Measurements from ENCODE around the gene SCML1. TPM values are rescaled to one million over a fixed set of nuclear protein-coding genes. Genes with fewer than 3 reads are reported as not detected.

The SCML1 gene
- total and polyA plus RNA-seq, 2 of the 4 experiments (the other 2 are of a cell fraction), result 4.1 to 12.2 TPM

- no peak overlapping the region for H3K4ac ChIP-seq (ENCODE audit: low read depth, low read length)
- H3K9me1 ChIP-seq (ENCODE audit: insufficient read depth, low read length), result no peaks in the 10 kb centered on the region
- H3K56ac ChIP-seq (ENCODE audit: extremely low read depth, insufficient read depth, low read length), result no peak overlapping the region
- 66% methylated on average over 5 of the region's 16 CpGs; no CpG with 5 or more reads in 1 of the 2 experiments for WGBS, 2 experiments (ENCODE audit: extremely low coverage in 2 of 2, insufficient read length in 1 of 2)
- no peak overlapping the region for H4K91ac ChIP-seq (ENCODE audit: insufficient read depth, low read depth, low read length)
- H3K14ac ChIP-seq (replicated peaks; ENCODE audit: low read depth, low read length), result no peak overlapping the region
- no peak overlapping the region; the same call in 1 of the 2 replicates for H3K18ac ChIP-seq (ENCODE audit: low read depth, low read length)
- no peak overlapping the region for H3K23ac ChIP-seq (ENCODE audit: low read depth, low read length)
- no peak overlapping the region for H3K4me3 ChIP-seq (ENCODE audit: insufficient read depth, low read depth, low read length)
- no peaks in the 10 kb centered on the region; the same call in 1 of the 2 replicates for H3K36me3 ChIP-seq (ENCODE audit: control insufficient read depth, insufficient read depth, low read length)
- TF ChIP-seq FOS (IDR thresholded peaks at IDR 0.05; ENCODE audit: low read depth, low read length) (no peak), CTCF (conservative IDR thresholded peaks at IDR 0.05; ENCODE audit: low read depth, low read length) (no peak), CHD1 (IDR thresholded peaks at IDR 0.05; ENCODE audit: low read depth, low read length) (no peak), MAZ (IDR thresholded peaks at IDR 0.05; ENCODE audit: borderline replicate concordance, low read depth, low read length) (no peak), CEBPB (IDR thresholded peaks at IDR 0.05; ENCODE audit: low read depth, low read length) (peak; percentile 59; the same call in 1 of the 2 replicates)
- peak overlapping the region; percentile 21; the same call in 1 of the 2 replicates for H3K27ac ChIP-seq (ENCODE audit: insufficient read depth, low read length)
- intact Hi-C loops (cut with micrococcal nuclease), result no loop called here
- BruUV-seq (replicated peaks), result no TSS peak
- DNase-seq (peak; percentile 55), ATAC-seq (ENCODE audit: low read depth) (peak; percentile 42)
- no peak overlapping the region for H2AK9ac ChIP-seq (replicated peaks; ENCODE audit: low read depth, low read length, poor library complexity)
- dilution Hi-C loops (cut with HindIII; ENCODE audit: low sequenced_read_pairs, unreplicated experiment), result no loop called here
- H3K9me3 ChIP-seq (ENCODE audit: control insufficient read depth, insufficient read depth, low read length), result no peaks in the 10 kb centered on the region
- no peak overlapping the region for H4K5ac ChIP-seq (ENCODE audit: low read depth, low read length)
- 0 out of 4 replicates have a peak overlapping the region, but pooled peaks of 1 of the 2 experiments have one; percentile 15 for H4K8ac ChIP-seq (ENCODE audit: low read depth in 2 of 2, low read length in 2 of 2)
- H2AFZ ChIP-seq (replicated peaks; ENCODE audit: low read length, poor library complexity), result peak overlapping the region; percentile 55
- H2BK120ac ChIP-seq (ENCODE audit: low read depth, low read length), result no peak overlapping the region
- ChIA-PET CTCF (no interaction called here), POLR2A (ENCODE audit: unreplicated experiment) (no interaction called here)
- in situ Hi-C loops (cut with MboI; ENCODE audit: low sequenced_read_pairs), result no loop called here
- H2BK20ac ChIP-seq (ENCODE audit: low read depth, low read length), result no peak overlapping the region
- no peaks in the 10 kb centered on the region for H4K20me1 ChIP-seq (ENCODE audit: insufficient read depth, low read length)
- no peak overlapping the region for H2BK15ac ChIP-seq (ENCODE audit: low read depth, low read length)
- no peak overlapping the region for H2AK5ac ChIP-seq (ENCODE audit: low read depth, low read length)
- H3K4me2 ChIP-seq (ENCODE audit: low read depth, low read length), result no peak overlapping the region
- no peak overlapping the region for H3K9ac ChIP-seq (ENCODE audit: low read depth, low read length)
- peaks cover 4% of the 10 kb centered on the region for H3K4me1 ChIP-seq (ENCODE audit: control insufficient read depth, insufficient read depth, low read length)
- no peaks in the 10 kb centered on the region; a peak in 1 of 4 replicates for H3K79me1 ChIP-seq (ENCODE audit: low read depth in 1 of 2, low read length in 2 of 2)
- no peaks in the 10 kb centered on the region for H3K27me3 ChIP-seq (ENCODE audit: control insufficient read depth, insufficient read depth, low read length)
- H2BK5ac ChIP-seq (ENCODE audit: low read depth, low read length, poor library complexity, severe bottlenecking), result peak overlapping the region; percentile 34
These were observed 5.0 kb upstream of the SCML1 start for GRCh38 chrX:17732138-17732783.

All from IMR-90 (cell line).